NCI-H2029 treated with DMSO at 0.1 percent for 48 hours (cell line): Measurements from ENCODE around the gene EIF4EBP3.
A peak's percentile ranks its signal among the peaks of the same experiment; 100 is the strongest.
"Not testable (repeated sequence)": the region's sequence is repeated elsewhere in the genome, so short reads cannot be mapped to it uniquely, and the experiment has no call there.

ENCODE experiments used
- DNase-seq: peaks from one replicate; lab custom pipeline; 2025; lab: John Stamatoyannopoulos, UW

Gene EIF4EBP3

DNA sequence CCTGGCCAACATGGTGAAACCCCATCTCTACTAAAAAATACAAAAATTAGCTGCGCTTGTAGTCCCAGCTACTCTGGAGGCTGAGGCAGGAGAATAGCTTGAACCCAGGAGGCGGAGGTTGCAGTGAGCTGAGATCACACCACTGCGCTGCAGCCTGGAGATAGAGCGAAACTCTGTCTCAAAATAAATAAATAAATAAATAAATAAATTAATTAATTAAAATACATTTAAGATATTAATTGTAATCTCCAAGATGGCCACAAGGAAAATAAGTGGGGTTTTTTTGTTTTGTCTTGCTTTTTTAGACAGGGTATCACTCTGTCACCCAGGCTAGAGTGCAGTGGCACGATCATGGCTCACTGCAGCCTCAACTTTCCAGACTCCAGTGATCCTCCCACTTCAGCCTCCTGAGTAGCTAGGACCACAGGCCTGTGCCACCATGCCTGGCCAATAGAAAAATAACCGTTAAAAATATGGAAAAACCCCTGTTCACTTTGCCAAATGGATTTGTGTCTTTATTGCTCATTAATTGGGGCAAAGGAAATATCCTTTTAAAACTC, 31.8 kb downstream of the EIF4EBP3 start:
- not testable (repeated sequence) for DNase-seq

DNA sequence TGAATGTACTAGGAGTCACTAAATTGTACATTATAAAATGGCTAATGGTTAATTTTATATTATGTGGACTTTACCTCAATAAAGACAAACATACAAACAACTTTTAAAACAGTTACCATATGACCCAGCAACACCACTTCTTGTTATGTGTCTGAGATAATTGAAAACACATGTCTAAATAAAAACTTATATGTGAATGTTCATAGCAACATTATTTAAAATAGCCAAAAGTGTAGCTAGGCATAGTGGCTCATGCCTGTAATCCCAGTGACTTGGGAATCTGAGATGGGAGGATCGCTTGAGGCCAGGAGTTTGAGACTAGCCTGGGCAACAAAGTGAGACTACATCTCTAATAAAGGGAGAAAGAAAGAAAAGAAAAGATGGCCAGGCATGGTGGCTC, 40.0 kb downstream of the EIF4EBP3 start:
- DNase-seq, result no peak

DNA sequence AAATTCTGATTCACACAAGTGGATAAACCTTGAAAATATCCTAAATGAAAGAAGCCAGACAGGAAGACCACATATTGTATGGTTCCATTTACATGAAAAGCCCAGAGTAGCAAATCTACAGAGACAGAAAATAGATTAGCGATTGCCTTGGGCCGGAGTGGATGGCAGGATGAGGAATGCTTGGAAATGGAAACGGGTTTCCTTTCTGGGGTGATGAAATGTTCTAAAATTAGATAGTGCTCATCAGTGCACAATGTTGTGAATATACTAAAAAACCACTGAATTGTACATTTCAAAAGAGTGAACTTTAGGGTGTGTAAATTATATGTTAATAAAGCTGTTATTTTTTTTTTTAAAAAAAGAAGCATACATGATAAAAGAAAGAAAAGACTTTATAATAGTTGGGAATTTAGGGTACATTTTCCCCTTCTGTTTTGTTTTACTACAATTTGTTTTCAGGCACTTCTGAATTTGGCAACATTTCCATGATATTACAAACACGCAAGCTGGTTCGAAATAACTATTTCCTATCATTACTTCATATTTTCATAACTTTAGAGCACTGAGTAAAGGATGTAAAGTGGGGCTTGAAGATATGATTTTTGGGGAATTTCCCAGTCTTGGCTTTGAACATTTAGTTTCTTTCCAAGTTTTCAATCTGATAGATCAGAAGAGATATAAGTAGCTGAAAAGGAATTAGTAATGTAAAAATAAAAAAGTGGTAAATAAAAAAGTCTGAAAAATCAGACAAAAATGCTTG, 41.0 kb downstream of the EIF4EBP3 start:
- no peak for DNase-seq

DNA sequence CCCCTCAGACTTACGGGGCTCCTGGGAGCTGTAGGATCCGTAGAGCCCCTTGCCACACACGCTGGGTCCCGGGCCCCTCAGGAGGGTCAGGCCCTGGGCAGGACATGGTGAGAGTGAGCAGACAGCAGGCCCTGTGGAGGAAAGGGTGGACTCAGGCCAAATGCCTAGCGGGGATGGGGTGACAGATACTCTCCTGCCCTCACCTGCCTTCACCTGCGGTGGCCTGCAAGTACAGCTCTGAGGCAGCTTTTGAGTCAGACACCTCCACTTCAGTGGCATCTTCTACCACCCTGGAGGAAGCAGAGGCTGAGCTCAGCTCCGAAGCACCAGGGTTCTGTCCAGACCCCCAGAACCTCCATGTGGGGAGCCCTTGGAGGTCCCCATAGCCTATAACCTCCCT, 43.4 kb downstream of the EIF4EBP3 start:
- no peak for DNase-seq

DNA sequence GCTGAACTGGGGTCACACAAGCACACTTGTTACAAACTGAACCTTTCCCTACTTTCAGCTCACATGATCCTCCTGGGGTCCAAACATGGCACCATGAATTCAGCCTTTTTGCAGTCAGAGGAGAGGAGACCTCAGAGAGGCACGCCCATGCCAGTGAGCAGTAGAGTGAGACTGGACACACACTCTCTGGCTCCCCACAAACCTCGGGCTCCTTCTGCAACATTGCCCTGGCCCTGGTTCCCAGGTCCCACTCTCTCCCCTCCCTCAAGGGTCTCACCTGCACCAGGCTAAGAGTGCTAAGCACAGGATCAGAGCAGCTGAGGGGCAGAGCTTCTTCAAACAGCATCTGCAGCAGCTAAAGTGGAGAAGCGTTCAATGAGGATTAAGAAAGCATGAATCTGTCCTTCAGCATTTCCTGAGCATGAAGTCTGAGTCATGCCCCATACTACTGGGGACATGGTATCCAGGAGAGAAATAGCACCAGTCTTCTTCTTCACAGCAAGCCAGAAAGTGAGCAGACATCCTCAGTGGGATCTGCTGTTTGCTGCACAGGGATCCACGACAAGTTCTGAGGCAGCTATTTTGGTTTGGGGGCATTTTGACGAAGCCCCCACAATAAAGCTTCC, 44.4 kb downstream of the EIF4EBP3 start:
- DNase-seq, result no peak

DNA sequence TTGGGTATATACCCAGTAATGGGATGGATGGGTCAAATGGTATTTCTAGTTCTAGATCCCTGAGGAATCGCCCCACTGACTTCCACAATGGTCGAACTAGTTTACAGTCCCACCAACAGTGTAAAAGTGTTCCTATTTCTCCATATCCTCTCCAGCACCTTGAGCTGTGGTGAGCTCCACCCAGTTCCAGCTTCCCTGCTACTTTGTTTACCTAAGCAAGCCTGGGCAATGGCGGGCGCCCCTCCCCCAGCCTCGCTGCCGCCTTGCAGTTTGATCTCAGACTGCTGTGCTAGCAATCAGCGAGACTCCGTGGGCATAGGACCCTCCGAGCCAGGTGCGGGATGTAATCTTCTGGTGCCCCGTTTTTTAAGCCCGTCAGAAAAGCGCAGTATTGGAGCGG, 45.6 kb downstream of the EIF4EBP3 start:
- not testable (repeated sequence) for DNase-seq

DNA sequence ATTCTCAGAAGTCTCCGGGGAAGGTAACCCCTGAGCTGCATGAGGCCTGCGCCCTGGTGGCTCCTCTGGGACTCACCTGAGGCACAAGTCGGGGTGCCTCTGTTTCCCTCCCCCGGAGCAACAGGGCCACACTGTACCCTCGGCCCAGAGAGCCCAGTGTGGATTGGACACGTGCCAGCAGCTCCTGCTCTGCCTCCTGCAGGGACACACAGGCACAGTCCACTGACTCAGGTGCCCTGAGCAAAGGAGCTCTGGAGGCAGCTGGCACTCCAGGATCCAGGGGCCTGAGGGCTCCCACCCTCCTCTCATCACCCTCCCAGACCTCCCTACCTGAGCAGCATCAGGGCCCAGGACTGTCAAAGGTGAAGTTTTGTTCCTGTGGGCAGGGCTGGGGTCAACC, 46.7 kb downstream of the EIF4EBP3 start:
- no peak for DNase-seq

DNA sequence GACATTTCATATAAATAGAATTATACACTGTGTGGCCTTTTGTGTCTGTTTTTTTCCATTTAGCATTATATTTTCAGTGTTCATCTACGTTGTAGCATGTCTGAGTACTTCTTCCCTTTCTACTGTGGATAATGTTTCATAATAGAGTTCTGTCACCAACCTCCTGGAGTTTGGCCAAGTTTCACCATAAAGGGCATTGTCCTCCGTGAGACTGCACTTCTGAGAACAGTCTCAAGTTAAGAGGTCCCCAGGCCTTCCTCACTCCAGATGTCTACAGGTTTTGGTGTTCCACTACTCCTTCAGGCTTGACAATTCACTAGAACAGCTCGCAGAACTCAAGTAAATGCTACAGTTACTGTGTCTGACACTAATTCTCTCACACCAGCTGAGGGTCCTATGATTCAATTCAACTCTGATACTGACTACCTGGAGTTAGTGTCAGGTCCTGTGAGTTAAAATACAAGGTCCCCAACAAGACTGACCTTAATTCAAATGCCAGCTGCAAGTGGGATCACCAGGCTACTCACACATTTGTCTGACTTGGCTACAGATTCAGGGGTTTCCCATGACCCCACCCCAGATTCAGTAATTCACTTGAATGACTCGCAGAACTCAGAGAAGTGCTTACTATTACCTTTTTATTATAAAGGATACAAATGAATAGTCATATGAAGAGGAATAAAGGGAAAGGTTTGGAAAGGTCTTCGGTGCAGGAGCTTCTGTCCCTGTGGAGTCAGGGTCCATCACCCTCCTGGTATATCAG, 48.3 kb downstream of the EIF4EBP3 start:
- peak; percentile 19 for DNase-seq

DNA sequence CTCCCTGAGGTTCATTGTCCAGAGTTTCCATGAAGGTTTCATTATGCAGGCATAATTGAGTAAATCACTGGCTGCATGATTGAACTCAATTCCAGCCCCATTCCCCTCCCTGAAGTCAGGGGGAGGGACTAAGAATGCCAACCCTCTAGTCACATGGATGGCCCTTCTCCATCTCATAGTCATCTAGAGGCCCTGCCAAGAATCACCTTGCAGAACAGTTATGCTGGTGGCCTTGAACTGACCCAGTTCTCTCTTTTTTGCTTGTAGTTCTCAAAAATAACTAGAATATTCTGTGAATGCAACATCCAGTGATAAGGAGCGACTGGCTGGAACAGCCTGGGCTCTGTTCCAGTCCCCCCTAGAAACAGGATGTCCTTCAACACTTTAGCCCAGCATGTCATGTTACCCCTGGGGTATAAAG, 48.9 kb downstream of the EIF4EBP3 start:
- no peak for DNase-seq

DNA sequence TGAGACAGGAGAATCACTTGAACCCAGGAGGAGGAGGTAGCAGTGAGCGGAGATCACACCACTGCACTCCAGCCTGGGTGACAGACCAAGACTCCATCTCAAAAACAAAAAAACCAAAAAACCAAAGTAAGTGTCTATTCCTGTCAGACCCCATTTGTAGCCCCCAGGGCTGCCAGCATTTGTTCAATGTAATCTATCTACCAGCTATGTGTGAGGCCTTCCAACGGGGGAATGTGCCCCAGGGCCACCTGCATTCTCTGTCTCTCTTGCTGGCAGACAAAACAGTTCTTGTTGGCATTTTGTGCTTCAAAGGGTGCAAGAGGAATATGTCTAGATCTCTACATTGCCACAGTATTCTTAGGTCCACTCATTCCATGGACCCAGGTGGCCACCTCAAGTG, 51.4 kb downstream of the EIF4EBP3 start:
- no peak for DNase-seq
